GM12891 (cell line): Measurements from ENCODE around the gene CPT1A.

ENCODE experiments used
- PAX5 ChIP-seq: IDR thresholded peaks from 2 replicates; pipeline ENCODE4 v1.6.1; 2011; ENCODE audit warnings: low read length, moderate library complexity, mild to moderate bottlenecking; ENCODE audit not compliant: insufficient read depth, severe bottlenecking
- POLR2A ChIP-seq: IDR thresholded peaks from 2 replicates; pipeline ENCODE4 v1.6.1; 2011; ENCODE audit warnings: low read depth, low read length, control low read depth
- POLR2AphosphoS5 ChIP-seq: IDR thresholded peaks from 2 replicates; pipeline ENCODE4 v1.6.1; 2011; ENCODE audit warnings: low read depth, low read length, control low read depth
- TAF1 ChIP-seq: IDR thresholded peaks from 2 replicates; pipeline ENCODE4 v1.6.1; 2011; ENCODE audit warnings: low read depth, low read length, control low read depth

GRCh38 chr11:68835749-68836148, 6.0 kb downstream of the CPT1A start:
- TF ChIP-seq POLR2A = no peak
- no peak for TF ChIP-seq POLR2AphosphoS5
- no peak for TF ChIP-seq PAX5
- no peak for TF ChIP-seq TAF1
